GM18873 (cell line): ENCODE data around the gene THYN1.
"Not testable (repeated sequence)": the region's sequence is repeated elsewhere in the genome, so short reads cannot be mapped to it uniquely, and the experiment has no call there.

Experiments
- ATAC-seq: cut with Tn5 transposase; IDR thresholded peaks from one replicate; pipeline ENCODE4 v1.9.1; 2021; ENCODE audit warnings: mild to moderate bottlenecking, moderate library complexity, moderate number of reproducible peaks; ENCODE audit not compliant: unreplicated experiment, low FRiP score

The THYN1 gene

DNA sequence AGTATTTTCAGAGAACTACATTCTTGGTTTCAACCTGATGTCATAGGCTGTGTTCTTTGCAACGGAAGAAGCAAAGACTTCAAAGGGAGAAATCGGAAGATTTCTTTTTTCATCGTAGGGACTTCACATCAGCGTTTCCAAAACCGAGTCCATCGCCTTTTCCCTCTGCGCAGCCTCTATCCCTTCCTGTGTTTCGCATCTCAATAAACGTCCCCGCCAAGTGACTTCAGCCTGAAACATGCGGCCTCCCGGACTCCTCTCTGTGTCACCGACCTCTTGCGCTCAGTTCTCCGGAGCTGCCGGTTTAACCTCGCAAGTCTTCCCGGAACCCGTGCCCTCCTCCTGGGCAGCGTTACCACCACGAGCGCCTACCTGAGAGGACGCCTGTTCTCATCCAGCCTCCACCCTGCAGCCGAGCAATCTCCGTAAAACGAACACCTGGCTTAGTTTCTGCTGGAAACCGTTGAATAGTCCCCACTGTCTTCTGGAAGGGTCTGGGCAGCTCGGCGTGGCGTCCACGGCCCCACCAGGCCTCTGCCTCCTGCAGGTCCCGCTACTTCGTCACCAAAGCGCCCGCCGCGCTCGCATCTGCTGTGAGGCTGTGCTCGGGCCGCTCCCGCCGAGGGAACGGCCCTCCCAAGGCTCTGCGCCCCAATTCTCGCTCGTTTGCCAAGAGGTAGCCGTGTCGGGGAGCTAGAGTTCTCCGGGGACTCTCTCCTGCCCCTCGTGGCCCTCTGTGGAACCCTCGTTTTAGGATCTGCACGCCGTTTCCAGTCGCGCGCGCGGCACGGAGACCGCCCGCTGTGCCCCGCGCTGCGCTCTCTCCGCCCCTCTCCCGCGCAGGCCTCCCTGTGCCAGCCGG, 22.6 kb upstream of the THYN1 start, which contains the start of gene GLB1L3:
Gene GLB1L3 (plus strand): TSS at position 846 of the 862 bp plus-strand sequence. CDS start 362 bp downstream, outside the sequence.
- no peak for ATAC-seq

DNA sequence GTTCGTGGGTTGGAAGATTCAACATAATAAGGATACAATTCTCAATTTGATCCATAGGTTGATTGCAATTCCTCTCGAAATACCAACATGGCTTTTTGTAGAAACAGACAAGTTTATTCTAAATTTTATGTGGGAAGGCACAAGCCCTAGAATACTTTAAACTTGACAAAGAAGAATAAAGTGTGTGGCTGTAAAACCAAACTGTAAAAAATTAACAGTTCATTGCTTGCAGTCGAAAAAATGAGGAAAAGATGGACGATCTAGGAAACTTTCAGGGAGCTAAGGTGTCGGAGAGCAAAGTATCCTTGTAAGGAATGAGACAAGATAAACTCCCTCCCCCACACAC, 22.0 kb upstream of the THYN1 start:
- no peak for ATAC-seq

DNA sequence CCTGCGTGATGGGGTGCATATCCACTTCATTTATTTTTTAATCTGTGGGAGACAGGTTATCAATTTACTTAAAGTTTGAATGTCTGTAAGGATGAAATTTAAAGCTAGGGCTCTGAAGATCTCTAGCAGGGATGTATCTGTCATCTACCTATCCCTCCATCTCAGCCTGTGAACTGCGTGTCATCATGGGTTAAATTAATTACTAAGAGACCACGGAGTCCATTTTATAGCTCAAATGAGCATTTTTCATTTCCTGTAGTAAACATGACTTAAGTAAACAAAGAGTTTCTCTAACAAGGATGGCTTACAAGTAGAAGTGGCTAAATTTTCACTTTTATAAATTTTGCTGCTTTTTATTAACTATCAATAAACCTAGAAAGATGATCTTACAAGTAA, 20.2 kb upstream of the THYN1 start:
- ATAC-seq: no peak

GRCh38 chr11:134272381-134273316, 19.5 kb upstream of the THYN1 start:
- ATAC-seq: no peak

DNA sequence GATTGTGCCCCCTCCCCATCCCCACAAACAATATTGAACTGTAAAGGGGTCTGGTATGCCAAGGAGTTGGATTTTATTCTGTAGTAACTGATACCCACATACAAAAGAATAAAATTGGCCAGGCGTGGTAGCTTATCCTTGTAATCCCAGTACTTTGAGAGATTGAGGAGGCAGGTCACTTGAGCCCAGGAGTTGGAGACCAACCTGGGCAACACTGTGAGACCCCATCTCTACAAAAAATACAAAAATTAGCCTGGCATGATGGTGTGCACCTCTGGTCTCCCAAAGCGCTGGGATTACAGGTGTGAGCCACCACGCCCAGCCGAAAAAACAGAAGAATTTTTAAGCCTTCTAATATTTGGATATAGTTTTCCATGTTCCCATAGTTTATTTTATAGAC, 18.8 kb upstream of the THYN1 start:
- no peak for ATAC-seq

GRCh38 chr11:134270250-134270714, 17.1 kb upstream of the THYN1 start:
- no peak for ATAC-seq

GRCh38 chr11:134267966-134268365, 14.8 kb upstream of the THYN1 start:
- no peak for ATAC-seq

- no peak for ATAC-seq
These were observed 14.3 kb upstream of the THYN1 start for GRCh38 chr11:134267461-134267860.

- no peak for ATAC-seq
These were observed 13.7 kb upstream of the THYN1 start for GRCh38 chr11:134266841-134267251.

- ATAC-seq: no peak
These were observed 13.3 kb upstream of the THYN1 start for GRCh38 chr11:134266440-134266839.

DNA sequence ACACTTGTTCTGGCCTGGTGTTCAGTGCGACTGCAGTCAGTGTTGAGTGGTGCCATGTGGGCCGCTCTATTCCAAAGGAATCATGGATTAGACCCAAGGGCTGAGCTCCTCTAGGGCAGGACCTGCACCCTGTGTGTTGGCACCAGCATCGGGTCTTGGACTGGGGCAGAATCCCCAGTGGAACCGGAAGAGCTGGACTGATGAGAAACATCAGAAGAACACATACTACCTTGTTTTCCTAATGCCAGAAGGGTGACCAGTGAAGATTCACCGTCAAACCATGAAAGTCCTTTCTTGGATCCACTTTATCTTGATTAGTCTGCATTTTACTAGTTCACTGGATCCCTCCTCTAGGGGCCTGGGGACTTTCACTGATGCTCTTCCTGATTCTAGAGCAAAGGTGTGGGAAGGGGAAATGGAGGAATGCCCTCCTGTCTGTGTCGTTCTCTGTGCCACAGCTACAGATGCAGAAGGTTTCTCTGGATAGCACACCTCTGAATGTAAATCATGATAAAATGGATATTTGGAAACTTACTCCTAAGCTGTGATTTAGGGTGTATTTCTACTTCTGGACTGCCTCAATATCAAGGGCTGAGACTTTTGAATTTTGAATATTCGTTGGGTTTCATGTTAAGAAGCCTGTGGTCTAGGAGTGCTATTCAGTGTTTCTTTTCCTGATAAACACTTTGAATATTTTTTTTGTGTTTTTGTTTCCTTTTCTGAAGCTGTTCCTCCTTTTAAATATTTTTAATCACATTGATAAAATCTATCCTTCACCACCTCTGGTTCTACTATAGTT, 12.0 kb upstream of the THYN1 start:
- no peak for ATAC-seq

DNA sequence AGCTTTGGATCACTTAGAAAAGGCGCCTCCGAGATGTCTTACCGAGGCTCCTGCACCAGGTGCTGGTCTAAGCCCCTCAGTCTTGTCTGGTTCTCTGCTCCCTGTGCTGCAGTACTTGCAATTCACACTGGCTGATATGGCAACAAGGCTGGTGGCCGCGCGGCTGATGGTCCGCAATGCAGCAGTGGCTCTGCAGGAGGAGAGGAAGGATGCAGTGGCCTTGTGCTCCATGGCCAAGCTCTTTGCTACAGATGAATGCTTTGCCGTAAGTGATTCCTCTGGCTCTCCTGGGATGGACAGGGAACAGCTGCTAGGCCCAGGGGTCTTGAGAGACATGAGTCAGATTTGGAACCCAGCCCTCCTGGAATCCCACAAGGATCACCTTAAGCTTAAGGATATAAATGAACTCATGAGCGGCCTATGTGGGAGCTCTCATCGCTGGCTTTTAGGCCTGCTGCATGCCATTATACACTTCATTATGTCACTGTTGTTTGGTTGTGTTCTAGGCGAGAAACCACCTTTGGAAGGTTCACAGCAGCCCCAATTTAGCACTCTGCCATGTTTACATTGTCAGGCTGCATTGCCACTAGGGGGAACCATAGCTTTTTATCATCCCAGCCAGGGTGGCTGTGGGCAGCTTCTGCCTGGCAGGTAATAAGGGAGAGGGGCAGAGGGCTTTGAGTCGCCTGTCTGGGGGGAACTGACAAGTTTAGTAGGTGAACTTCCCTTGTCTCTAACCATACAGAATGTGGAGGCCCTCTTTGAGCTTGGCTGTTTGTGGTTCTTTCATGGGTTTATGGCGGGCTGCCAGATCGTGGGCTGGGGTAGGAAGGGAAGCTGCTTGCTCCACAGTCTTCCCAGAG, 8.7 kb upstream of the THYN1 start:
- no peak for ATAC-seq

- ATAC-seq: no peak
These were observed 7.8 kb upstream of the THYN1 start for GRCh38 chr11:134260983-134261382.

GRCh38 chr11:134260503-134260902, 7.4 kb upstream of the THYN1 start:
- ATAC-seq: no peak

- no peak for ATAC-seq
These were observed 5.4 kb upstream of the THYN1 start for GRCh38 chr11:134258577-134258976.

GRCh38 chr11:134257101-134257500, 3.9 kb upstream of the THYN1 start:
- no peak for ATAC-seq

DNA sequence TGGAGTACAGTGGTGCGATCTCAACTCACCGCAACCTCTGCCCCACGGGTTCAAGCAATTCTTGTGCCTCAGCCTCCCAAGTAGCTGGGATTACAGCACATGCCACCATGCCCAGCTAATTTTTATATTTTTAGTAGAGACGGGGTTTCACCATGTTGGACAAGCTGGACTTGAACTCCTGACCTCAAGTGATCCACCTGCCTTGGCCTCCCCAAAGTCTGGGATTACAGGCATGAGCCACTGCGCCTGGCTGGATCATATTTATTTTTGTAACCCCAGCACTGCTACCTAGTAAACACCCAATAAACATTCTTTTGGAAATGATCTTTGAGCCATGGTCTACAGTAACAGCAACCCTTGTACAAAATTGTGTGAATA, 2.0 kb upstream of the THYN1 start:
- ATAC-seq: not testable (repeated sequence)

DNA sequence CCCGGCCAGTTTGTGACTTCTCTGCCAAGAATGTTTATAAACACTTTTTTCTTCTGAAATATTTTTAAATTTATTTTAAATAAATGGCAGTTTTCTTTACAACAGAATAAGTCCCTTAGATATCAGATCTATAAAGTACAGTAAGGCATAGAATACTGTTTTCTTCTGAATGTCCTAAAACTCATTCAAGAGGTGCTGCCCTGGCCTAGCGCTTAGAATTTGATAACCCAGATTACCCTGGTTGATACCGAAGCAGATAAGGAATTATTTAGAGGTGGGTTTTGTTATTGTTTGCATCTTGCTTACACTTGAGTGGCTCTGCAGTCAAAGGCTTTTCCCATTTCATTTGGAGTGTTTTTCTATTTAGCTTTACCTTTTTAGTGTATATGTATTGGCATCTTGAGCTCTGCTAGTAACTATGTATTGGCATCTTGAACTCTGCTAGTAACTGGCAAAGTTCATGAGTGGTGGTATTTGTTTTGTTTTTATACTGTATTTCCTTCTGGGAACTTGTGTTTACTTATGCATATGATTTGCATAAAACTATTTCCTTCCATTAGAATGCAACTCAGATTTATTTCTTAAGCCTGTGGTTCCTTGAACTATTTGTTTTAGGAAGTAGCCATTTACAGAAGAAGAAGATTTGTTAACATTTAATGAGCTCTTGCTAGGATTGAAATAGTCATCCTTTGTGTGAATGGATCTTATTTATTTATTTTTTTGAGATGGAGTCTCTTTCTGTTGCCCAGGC, 1.5 kb upstream of the THYN1 start:
- no peak for ATAC-seq
